ENCODE results near the gene CDC42EP3.

GRCh38 chr2:37629529-37629928 is 41.9 kb downstream of the CDC42EP3 start:
- no peak for TF ChIP-seq EZH2 (IDR thresholded peaks at IDR 0.05; ENCODE audit: borderline replicate concordance, low read length)
- TF ChIP-seq, protein P1, sequence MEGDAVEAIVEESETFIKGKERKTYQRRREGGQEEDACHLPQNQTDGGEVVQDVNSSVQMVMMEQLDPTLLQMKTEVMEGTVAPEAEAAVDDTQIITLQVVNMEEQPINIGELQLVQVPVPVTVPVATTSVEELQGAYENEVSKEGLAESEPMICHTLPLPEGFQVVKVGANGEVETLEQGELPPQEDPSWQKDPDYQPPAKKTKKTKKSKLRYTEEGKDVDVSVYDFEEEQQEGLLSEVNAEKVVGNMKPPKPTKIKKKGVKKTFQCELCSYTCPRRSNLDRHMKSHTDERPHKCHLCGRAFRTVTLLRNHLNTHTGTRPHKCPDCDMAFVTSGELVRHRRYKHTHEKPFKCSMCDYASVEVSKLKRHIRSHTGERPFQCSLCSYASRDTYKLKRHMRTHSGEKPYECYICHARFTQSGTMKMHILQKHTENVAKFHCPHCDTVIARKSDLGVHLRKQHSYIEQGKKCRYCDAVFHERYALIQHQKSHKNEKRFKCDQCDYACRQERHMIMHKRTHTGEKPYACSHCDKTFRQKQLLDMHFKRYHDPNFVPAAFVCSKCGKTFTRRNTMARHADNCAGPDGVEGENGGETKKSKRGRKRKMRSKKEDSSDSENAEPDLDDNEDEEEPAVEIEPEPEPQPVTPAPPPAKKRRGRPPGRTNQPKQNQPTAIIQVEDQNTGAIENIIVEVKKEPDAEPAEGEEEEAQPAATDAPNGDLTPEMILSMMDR (conservative IDR thresholded peaks at IDR 0.05 in 1 of 2, IDR thresholded peaks at IDR 0.05 in 1 of 2; ENCODE audit: extremely low read depth in 1 of 2, insufficient read depth in 1 of 2, low read depth in 1 of 2, low read length in 2 of 2), result no peak
